SK-N-SH (cell line): Measurements from ENCODE around the gene BTBD9.
A peak's percentile ranks its signal among the peaks of the same experiment; 100 is the strongest.

Source experiments
- EP300 ChIP-seq, 2 experiments: IDR thresholded peaks; 2 replicates each; pipeline versions ENCODE4 v1.4.0 to v1.6.1; 2012; ENCODE audit warnings: borderline replicate concordance in 1 of 2, low read depth in 1 of 2, low read length in 1 of 2
- FOXJ3 ChIP-seq: sonication (generic); formaldehyde crosslinking; IDR thresholded peaks from 2 replicates; pipeline ENCODE4 v1.5.1; 2020; ENCODE audit warnings: mild to moderate bottlenecking, missing genetic modification reagents
- GABPA ChIP-seq: IDR thresholded peaks from 2 replicates; pipeline ENCODE4 v1.4.0; 2012; ENCODE audit warnings: low read depth, mild to moderate bottlenecking
- JUND ChIP-seq: IDR thresholded peaks from 2 replicates; pipeline ENCODE4 v1.4.0; 2012
- TAF1 ChIP-seq: IDR thresholded peaks from 2 replicates; pipeline ENCODE4 v1.6.1; 2012; ENCODE audit warnings: low read depth, mild to moderate bottlenecking, low read length, moderate library complexity, borderline replicate concordance
- TF ChIP-seq, protein P1 (sequence below): fragments of 200-600 bp; sonication (generic); IDR thresholded peaks from 2 replicates; pipeline ENCODE4 v1.6.1; 2017; ENCODE audit warnings: antibody characterized with exemption, mild to moderate bottlenecking, moderate library complexity
- TF ChIP-seq, protein P2 (sequence below): fragments of 150-350 bp; IDR thresholded peaks from 2 replicates; pipeline ENCODE4 v1.6.1; 2017; ENCODE audit warnings: antibody characterized with exemption, low read length, low read depth, borderline replicate concordance

DNA sequence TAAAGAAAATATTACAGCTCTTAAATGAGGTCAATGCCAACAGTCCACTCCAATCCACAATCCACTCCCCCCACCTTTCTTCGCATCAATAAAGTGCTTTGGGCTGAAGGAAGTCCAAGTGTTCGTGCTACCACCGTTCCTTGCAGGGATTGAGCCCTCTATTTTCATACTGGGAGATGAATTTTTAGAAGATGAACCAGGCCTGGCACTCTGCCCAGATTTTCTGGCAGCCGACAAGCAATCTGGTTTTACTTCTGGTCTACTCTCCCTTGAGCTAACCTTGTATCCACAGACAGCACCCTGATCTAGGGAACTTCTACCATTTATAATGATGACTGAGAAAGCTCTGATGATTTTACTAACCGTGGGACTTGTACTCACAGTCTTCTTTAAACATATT, 72.3 kb downstream of the BTBD9 start:
- TF ChIP-seq, protein P1, sequence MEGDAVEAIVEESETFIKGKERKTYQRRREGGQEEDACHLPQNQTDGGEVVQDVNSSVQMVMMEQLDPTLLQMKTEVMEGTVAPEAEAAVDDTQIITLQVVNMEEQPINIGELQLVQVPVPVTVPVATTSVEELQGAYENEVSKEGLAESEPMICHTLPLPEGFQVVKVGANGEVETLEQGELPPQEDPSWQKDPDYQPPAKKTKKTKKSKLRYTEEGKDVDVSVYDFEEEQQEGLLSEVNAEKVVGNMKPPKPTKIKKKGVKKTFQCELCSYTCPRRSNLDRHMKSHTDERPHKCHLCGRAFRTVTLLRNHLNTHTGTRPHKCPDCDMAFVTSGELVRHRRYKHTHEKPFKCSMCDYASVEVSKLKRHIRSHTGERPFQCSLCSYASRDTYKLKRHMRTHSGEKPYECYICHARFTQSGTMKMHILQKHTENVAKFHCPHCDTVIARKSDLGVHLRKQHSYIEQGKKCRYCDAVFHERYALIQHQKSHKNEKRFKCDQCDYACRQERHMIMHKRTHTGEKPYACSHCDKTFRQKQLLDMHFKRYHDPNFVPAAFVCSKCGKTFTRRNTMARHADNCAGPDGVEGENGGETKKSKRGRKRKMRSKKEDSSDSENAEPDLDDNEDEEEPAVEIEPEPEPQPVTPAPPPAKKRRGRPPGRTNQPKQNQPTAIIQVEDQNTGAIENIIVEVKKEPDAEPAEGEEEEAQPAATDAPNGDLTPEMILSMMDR = no peak
- TF ChIP-seq GABPA (no peak), EP300 (IDR thresholded peaks at IDR 0.05; ENCODE audit: borderline replicate concordance in 1 of 2, low read depth in 1 of 2, low read length in 1 of 2) (peak in 1 of 2 experiments; percentile 43; a peak in 3 of 4 replicates), JUND (peak; percentile 33; the same call in 1 of the 2 replicates), TAF1 (no peak), FOXJ3 (no peak)
- TF ChIP-seq, protein P2, sequence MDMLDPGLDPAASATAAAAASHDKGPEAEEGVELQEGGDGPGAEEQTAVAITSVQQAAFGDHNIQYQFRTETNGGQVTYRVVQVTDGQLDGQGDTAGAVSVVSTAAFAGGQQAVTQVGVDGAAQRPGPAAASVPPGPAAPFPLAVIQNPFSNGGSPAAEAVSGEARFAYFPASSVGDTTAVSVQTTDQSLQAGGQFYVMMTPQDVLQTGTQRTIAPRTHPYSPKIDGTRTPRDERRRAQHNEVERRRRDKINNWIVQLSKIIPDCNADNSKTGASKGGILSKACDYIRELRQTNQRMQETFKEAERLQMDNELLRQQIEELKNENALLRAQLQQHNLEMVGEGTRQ = no peak
